Suppressor macrophage treated with lipopolysaccharide for 1 hour (primary cell): ENCODE data around the gene BNIP5.

Experiments used
- DNase-seq, 3 donors: peaks; one replicate each; pipeline ENCODE4 v3.0.0-alpha.2; 2020 to 2022

The BNIP5 gene

GRCh38 chr6:36290668-36291620 lies 45.7 kb downstream of the BNIP5 start:
- DNase-seq, result peak; percentile 96 to 99 (median 98)

- DNase-seq, result no peak
Measured at GRCh38 chr6:36289281-36289878, 47.3 kb downstream of the BNIP5 start.

GRCh38 chr6:36286858-36287257 lies 49.8 kb downstream of the BNIP5 start:
- no peak for DNase-seq

GRCh38 chr6:36285797-36286196 lies 50.9 kb downstream of the BNIP5 start:
- DNase-seq, result no peak

GRCh38 chr6:36285187-36285671 lies 51.5 kb downstream of the BNIP5 start:
- peak; percentile 28 to 35 (median 30) for DNase-seq

GRCh38 chr6:36284359-36284758 lies 52.3 kb downstream of the BNIP5 start:
- DNase-seq, result no peak

GRCh38 chr6:36283608-36284007 lies 53.1 kb downstream of the BNIP5 start:
- DNase-seq, result peak; percentile 35 to 49 (median 38)

GRCh38 chr6:36280983-36281382 lies 55.7 kb downstream of the BNIP5 start:
- DNase-seq, result peak in 2 of 3 donors; percentile 31 to 34

GRCh38 chr6:36280467-36280866 lies 56.2 kb downstream of the BNIP5 start:
- peak; percentile 73 to 83 (median 82) for DNase-seq

- DNase-seq, result no peak
Measured at GRCh38 chr6:36277946-36278470, 58.7 kb downstream of the BNIP5 start.

- DNase-seq, result no peak
Measured at GRCh38 chr6:36276581-36277536, 59.8 kb downstream of the BNIP5 start.

GRCh38 chr6:36273802-36274514 lies 62.7 kb downstream of the BNIP5 start:
- DNase-seq, result no peak

GRCh38 chr6:36273067-36273466 lies 63.6 kb downstream of the BNIP5 start:
- no peak for DNase-seq

- DNase-seq, result no peak
Measured at GRCh38 chr6:36272234-36272633, 64.5 kb downstream of the BNIP5 start.

GRCh38 chr6:36269834-36270705 lies 66.6 kb downstream of the BNIP5 start, which contains the start of gene PNPLA1:
TSS of gene PNPLA1 (plus strand) at chr6:36270060. CDS start at chr6:36270460, 400 bp downstream.
- no peak for DNase-seq

GRCh38 chr6:36268478-36269275 lies 68.0 kb downstream of the BNIP5 start:
- DNase-seq, result peak; percentile 61 to 66 (median 63)

GRCh38 chr6:36267731-36268477 lies 68.8 kb downstream of the BNIP5 start:
- DNase-seq, result no peak

GRCh38 chr6:36266913-36267644 lies 69.6 kb downstream of the BNIP5 start:
- no peak for DNase-seq
